8988T (cell line): ENCODE results near the gene TRIM27.
"Not testable (repeated sequence)": the region's sequence is repeated elsewhere in the genome, so short reads cannot be mapped to it uniquely, and the experiment has no call there.

Experiments
- DNase-seq: peaks from one replicate; pipeline ENCODE4 v3.0.0; 2011

TRIM27 gene

GRCh38 chr6:28895131-28895812, 28.5 kb downstream of the TRIM27 start:
- DNase-seq = peak; percentile 67

DNA sequence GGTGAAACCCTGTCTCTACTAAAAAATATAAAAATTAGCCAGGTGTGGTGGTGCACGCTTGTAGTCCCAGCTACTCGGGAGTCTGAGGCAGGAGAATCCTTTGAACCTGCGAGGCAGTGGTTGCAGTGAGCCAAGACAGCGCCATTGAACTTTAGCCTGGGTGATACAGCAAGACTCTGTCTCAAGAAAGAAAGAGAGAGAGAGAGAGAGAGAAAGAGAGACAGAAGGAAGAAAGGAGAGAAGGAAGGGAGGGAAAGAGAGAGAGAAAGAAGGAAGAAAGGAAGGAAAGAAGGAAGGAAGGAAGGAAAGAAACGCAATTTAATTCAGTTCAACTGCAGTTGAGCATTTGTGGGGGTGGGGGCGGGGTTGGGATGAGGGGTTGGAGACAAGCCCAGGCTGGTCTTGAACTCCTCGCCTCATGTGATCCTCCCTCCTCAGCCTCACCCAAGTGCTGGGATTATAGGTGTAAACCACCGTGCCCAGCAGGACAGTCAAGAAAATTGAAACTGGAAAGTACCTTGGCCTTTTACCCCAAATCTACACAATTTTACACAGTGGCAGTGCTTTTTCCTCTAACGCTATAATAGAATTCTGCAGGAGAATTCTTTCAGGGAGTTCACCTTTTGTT, 30.5 kb downstream of the TRIM27 start:
- DNase-seq = no peak

- no peak for DNase-seq
Observed at GRCh38 chr6:28892525-28892924, 31.3 kb downstream of the TRIM27 start.

DNA sequence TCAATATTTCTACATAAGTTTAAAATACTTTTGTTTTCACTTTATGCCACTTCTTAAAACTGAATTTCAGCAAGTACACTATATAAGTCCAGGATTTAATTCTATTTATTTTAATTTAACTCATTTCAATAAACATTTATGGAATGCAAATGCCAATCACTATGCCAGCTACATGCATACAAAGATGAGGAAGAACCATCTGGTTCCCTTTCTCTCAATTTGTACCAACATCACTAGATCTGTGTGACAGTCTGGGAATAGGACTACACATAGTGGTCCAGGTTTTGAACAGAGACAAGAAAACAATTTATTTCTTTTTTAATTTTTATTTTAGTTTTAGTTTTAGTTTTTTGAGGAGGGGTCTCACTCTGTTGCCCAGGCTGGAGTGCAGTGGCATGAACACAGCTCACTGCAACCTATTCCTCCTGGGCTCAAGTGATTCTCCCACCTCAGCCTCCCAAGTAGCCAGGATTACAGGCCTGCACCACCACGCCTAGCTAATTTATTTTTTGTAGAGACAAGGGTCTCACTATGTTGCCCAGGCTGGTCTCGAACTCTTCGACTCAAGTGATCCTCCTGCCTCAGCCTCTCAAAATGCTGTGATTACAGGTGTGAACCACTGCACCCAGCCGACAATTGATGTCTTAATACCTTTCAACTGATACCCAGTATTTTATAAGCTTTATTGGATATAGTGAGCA, 35.8 kb downstream of the TRIM27 start:
- DNase-seq = no peak

- DNase-seq = no peak
Observed at GRCh38 chr6:28886079-28886439, 37.7 kb downstream of the TRIM27 start.

DNA sequence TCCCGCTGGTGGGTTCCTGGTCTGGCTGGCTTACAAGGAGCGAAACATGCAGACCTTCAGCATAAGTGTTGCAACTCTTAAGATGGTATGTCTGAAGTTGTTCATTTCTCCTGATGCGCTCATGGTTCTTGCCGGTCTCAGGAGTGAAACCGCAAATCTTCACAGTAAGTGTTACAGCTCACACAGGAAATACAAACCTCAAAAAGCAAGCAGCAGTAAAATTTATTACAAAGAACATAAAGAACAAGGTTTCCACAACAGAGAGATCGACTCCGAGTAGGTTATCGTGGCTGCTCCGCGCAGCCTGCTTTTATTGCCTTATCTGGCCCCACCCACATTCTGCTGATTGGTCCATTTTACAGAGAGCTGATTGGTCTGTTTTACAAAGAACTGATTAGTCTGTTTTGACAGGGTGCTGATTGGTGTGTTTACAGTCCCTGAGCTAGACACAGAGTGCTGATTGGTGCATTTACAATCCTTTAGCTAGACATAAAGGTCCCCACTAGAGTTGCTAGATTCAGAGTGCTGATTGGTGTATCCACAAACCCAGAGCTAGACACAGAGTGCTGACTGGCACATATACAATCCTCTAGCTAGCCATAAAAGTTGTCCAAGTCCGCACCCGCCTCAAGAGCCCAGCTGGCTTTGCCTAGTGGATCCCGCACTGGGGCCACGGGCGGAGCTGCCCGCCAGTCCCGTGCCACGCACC, 39.2 kb downstream of the TRIM27 start:
- no peak for DNase-seq

DNA sequence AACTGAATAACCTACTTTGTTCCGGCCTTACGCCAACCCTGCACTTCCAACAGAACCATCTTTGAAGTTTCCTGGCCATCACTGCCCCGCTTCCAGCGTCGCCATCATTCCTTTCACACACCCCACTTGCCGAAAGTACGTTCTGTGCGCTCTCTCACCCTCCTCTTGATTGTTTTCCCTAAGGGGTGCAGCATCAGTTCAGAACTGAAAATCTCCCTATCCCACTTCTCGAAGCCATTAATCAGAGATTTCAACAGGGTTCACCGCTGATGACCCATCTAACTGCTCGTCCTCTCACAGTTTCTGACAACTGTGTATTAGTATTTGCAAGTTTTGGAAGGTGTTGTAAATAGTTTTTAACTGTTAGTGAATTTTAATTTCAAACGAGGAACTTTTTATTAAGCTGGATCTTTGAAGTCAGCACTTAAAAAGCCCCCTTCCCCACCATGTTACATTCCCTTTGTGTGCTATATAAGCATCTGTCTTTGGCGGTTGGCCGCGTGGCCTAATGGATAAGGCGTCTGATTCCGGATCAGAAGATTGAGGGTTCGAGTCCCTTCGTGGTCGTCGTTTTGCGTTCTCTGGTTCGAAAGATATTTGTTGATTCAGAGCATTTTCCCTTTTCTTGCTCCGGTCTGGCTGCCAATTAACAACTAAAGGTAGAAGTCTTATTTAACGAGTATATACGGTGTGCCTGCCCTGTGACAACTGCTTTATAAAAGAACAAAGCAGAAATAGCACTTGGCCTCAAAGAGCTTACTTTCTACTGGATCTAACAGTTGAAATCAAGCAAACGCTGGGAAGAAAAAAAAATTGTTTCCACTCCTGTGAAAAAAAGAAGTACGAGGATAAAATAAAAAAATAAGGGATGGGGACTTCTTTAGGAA, 42.6 kb downstream of the TRIM27 start:
- DNase-seq = no peak

DNA sequence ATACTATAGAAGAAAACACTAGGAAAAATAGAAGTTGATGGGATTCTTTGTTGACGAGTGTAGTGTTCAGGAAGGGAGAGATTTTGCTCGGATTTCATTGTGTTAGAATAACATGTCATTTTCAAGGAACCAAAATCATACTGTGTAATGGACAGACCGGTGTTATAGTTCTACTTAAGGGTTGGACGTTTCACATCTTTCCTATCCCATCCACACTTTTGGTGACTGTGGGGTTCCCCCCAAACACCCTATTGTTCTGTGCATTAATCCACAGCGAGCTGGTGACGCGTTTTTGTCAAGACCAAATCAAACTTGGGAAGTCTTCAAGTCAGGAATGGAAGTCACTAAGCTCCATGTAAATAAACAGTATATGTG, 43.3 kb downstream of the TRIM27 start:
- no peak for DNase-seq

DNA sequence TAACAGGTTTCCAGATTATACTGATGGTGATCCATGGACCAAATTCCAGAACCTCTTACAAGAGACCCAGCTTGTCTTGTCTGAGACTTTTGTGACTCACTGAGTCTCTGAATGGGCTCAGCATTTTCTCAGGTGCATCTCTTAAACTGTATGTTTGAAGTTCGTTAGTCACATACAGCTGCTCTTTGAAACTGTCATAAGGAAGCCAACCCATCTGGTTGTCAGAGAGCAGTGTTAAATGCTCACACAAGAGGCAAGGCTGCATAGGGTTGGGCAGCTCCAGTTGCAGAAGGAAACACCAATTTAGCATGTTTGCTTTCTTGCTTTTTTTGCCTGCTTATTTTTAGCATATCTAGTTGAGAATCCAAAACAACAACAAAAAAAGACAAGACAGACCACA, 47.1 kb downstream of the TRIM27 start:
- no peak for DNase-seq

GRCh38 chr6:28875191-28875747, 48.5 kb downstream of the TRIM27 start:
- DNase-seq = no peak

GRCh38 chr6:28872157-28872817, 51.5 kb downstream of the TRIM27 start:
- DNase-seq = not testable (repeated sequence)

GRCh38 chr6:28871335-28872156, 52.2 kb downstream of the TRIM27 start:
- DNase-seq = no peak

- no peak for DNase-seq
Observed at GRCh38 chr6:28868873-28869272, 54.9 kb downstream of the TRIM27 start.

- no peak for DNase-seq
Observed at GRCh38 chr6:28867086-28867409, 56.7 kb downstream of the TRIM27 start.

GRCh38 chr6:28866205-28867085, 57.3 kb downstream of the TRIM27 start:
- not testable (repeated sequence) for DNase-seq

GRCh38 chr6:28865401-28866204, 58.2 kb downstream of the TRIM27 start:
- DNase-seq = no peak

DNA sequence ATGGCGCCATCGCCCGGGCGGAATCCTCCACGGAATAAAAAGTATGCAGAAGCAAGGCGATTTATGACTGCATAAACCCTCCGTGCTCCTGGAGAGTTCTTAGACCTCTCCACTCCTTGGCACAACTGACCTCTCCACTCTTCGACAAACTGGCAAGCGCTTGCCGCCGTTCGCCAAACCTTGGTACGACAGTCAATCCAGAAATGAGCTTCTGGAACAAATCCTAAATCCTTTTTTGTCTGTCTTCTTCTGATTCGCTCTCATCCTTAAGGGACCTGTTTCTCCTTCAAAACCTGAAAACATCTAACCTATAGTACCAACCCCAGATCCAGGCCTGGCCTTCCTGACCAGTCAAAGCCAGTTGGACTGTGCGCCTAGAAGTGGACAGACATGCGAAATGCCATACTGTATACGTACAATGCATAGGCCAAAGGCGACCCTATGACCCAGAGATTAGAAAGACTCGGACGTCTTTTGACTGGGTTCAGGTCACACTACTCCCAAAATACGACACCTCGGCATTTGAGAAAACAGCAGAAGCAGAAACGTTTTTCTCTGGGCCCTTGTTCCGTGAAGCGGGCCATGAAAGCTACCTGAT, 59.4 kb downstream of the TRIM27 start:
- no peak for DNase-seq

- DNase-seq = no peak
Observed at GRCh38 chr6:28863604-28864325, 60.0 kb downstream of the TRIM27 start.
